ENCODE data around the gene AFF4. TPM values are rescaled to one million over a fixed set of nuclear protein-coding genes. Genes with fewer than 3 reads are reported as not detected.

The AFF4 gene
- total and polyA plus RNA-seq, 2 experiments from 2014 or later = 31.3 to 46.3 TPM

DNA sequence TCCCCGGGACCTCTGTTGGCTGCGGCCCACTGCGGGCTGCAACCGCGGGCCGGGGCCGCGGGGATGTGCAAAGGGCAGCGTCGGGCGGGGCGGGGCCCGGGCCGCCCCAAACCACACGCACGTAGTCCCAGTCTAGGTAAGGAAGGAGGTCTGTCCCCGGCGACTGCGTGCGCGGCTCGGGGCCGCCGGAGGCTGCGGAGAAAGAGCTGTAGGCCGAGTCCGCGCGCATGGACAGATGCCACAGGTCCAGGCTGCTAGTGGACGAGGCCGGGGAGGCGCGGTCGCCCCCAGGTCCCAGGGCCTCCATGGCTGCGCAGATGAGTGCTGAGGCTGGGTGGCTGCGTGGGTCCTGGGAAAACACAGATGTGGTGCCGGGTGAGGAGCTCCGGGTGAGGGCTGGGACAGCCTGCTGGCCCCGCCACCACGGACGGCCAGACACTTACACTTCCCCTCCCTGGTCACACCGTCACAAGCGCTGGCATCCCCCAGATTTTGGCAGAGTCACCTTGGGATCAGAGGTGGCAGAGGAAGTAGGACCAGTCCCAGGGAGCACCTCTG is 137.5 kb downstream of the AFF4 start:
- no peaks in the 10 kb centered on the region for H3K36me3 ChIP-seq (ENCODE audit: insufficient read depth)
- H3K4me2 ChIP-seq = peak overlapping the region; percentile 83
- H3K27me3 ChIP-seq (ENCODE audit: insufficient read depth) = peaks cover 86% of the 10 kb centered on the region
- H3K4me1 Mint-ChIP-seq = peaks cover 11% of the 10 kb centered on the region
- no peak overlapping the region for H3K27ac Mint-ChIP-seq
- no peaks in the 10 kb centered on the region for H4K20me1 ChIP-seq (replicated peaks; ENCODE audit: insufficient read depth)
- peak overlapping the region; percentile 63 for H3K4me3 Mint-ChIP-seq
- H3K27me3 Mint-ChIP-seq (ENCODE audit: insufficient read depth, low read depth, poor library complexity) = peaks cover 58% of the 10 kb centered on the region
- H3K79me2 ChIP-seq (replicated peaks; ENCODE audit: insufficient read depth) = no peaks in the 10 kb centered on the region
- H2AFZ ChIP-seq = peak overlapping the region; percentile 90
- peak; percentile 62 for DNase-seq (ENCODE audit: low spot score)
- H3K9me3 Mint-ChIP-seq = no peaks in the 10 kb centered on the region
- TF ChIP-seq EZH2phosphoT487 (IDR thresholded peaks at IDR 0.05; ENCODE audit: unreplicated experiment) (no peak), EZH2 (IDR thresholded peaks at IDR 0.05; ENCODE audit: low read depth, unreplicated experiment) (peak; percentile 45)
- no peak overlapping the region for H3K27ac ChIP-seq (ENCODE audit: low read depth)
- H3K9me2 ChIP-seq (ENCODE audit: insufficient read depth) = no peaks in the 10 kb centered on the region
- H3K36me3 Mint-ChIP-seq (ENCODE audit: low read depth) = peaks cover 3% of the 10 kb centered on the region
- ATAC-seq = peak; percentile 9
- H3K4me3 ChIP-seq = peak overlapping the region; percentile 61
- H3F3A ChIP-seq (replicated peaks; ENCODE audit: low read depth) = peaks cover 27% of the 10 kb centered on the region
- H3K4me1 ChIP-seq (ENCODE audit: insufficient read depth) = peaks cover 9% of the 10 kb centered on the region

Small RNA genes lying within 50 kb of the gene (small RNA-seq; reads per million reads assigned to genes)
- gene AC113410.1 (ENCODE audit: low replicate concordance) (not detected), gene ATP6V0E1P1 (ENCODE audit: low replicate concordance) (not detected), gene RF00019 (ENCODE audit: low replicate concordance) (not detected), gene RNA5SP192 (ENCODE audit: low replicate concordance) (not detected)

Other genes with a start within 250 kb of the AFF4 start
- gene KIF3A, start 226.1 kb downstream of the AFF4 start, total RNA-seq (2014; rRNA removed; shearing (Covaris generic)) = 10.5 and 11.2 TPM in 2 replicates
- 15.4 and 19.7 TPM in 2 replicates for gene KIF3A, start 226.1 kb downstream of the AFF4 start, polyA plus RNA-seq (2016; fragmentation: Nextera tagmentation; extraction: Ambion mirVana)
- gene CCNI2, start 216.2 kb downstream of the AFF4 start, total RNA-seq (2014; rRNA removed; shearing (Covaris generic)) = 0.74 and 2.5 TPM in 2 replicates
- 0.55 and 1.1 TPM in 2 replicates for gene CCNI2, start 216.2 kb downstream of the AFF4 start, polyA plus RNA-seq (2016; fragmentation: Nextera tagmentation; extraction: Ambion mirVana)
- gene SEPTIN8, start 186.4 kb downstream of the AFF4 start, total RNA-seq (2014; rRNA removed; shearing (Covaris generic)) = 37.2 and 45.0 TPM in 2 replicates
- 8.7 and 8.8 TPM in 2 replicates for gene SEPTIN8, start 186.4 kb downstream of the AFF4 start, polyA plus RNA-seq (2016; fragmentation: Nextera tagmentation; extraction: Ambion mirVana)
- 0.52 and 0.93 TPM in 2 replicates for gene SOWAHA, start 150.3 kb downstream of the AFF4 start, total RNA-seq (2014; rRNA removed; shearing (Covaris generic))
- 0.18 TPM in 1 of 2 replicates, not detected in the other for gene SOWAHA, start 150.3 kb downstream of the AFF4 start, polyA plus RNA-seq (2016; fragmentation: Nextera tagmentation; extraction: Ambion mirVana)
- gene SHROOM1, start 133.0 kb downstream of the AFF4 start, total RNA-seq (2014; rRNA removed; shearing (Covaris generic)) = 4.3 and 5.4 TPM in 2 replicates
- gene SHROOM1, start 133.0 kb downstream of the AFF4 start, polyA plus RNA-seq (2016; fragmentation: Nextera tagmentation; extraction: Ambion mirVana) = 2.5 and 2.6 TPM in 2 replicates
- gene GDF9, start 97.2 kb downstream of the AFF4 start, total RNA-seq (2014; rRNA removed; shearing (Covaris generic)) = 0.14 and 0.66 TPM in 2 replicates
- gene GDF9, start 97.2 kb downstream of the AFF4 start, polyA plus RNA-seq (2016; fragmentation: Nextera tagmentation; extraction: Ambion mirVana) = 0.11 and 0.37 TPM in 2 replicates
- gene UQCRQ, start 97.0 kb downstream of the AFF4 start, total RNA-seq (2014; rRNA removed; shearing (Covaris generic)) = 104 and 115 TPM in 2 replicates
- gene UQCRQ, start 97.0 kb downstream of the AFF4 start, polyA plus RNA-seq (2016; fragmentation: Nextera tagmentation; extraction: Ambion mirVana) = 1,308 and 1,495 TPM in 2 replicates
- gene LEAP2, start 90.0 kb downstream of the AFF4 start, total RNA-seq (2014; rRNA removed; shearing (Covaris generic)) = 0.54 and 1.8 TPM in 2 replicates
- gene LEAP2, start 90.0 kb downstream of the AFF4 start, polyA plus RNA-seq (2016; fragmentation: Nextera tagmentation; extraction: Ambion mirVana) = 1.5 and 1.6 TPM in 2 replicates
- 25.3 and 29.2 TPM in 2 replicates for gene ZCCHC10, start 62.9 kb upstream of the AFF4 start, total RNA-seq (2014; rRNA removed; shearing (Covaris generic))
- 86.0 and 90.1 TPM in 2 replicates for gene ZCCHC10, start 62.9 kb upstream of the AFF4 start, polyA plus RNA-seq (2016; fragmentation: Nextera tagmentation; extraction: Ambion mirVana)
- gene HSPA4, start 88.4 kb upstream of the AFF4 start, total RNA-seq (2014; rRNA removed; shearing (Covaris generic)) = 340 and 371 TPM in 2 replicates
- 288 and 343 TPM in 2 replicates for gene HSPA4, start 88.4 kb upstream of the AFF4 start, polyA plus RNA-seq (2016; fragmentation: Nextera tagmentation; extraction: Ambion mirVana)

Measured in GM23338 (cell line).